B cell (primary cell): Measurements from ENCODE around the gene DOK5. TPM values are rescaled to one million over a fixed set of nuclear protein-coding genes. Genes with fewer than 3 reads are reported as not detected.

Source experiments
- ATAC-seq: fragments of 200-7000 bp; cut with Tn5 transposase; one replicate; pipeline ENCODE4 v1.10.0; 2021; ENCODE audit warnings: low read depth, mild to moderate bottlenecking, moderate number of reproducible peaks, moderate library complexity
- CTCF ChIA-PET: fragments of 350-600 bp; sonication (Branson Sonifier 250); formaldehyde crosslinking; loops from one replicate; lab custom pipeline; 2021; ENCODE audit warnings: antibody characterized with exemption, inconsistent platforms; lab: Charles Lee
- POLR2A ChIA-PET: fragments of 350-600 bp; sonication (Branson Sonifier 250); formaldehyde crosslinking; loops from one replicate; lab custom pipeline; 2021; ENCODE audit warnings: antibody characterized with exemption; lab: Charles Lee
- DNase-seq: peaks from one replicate; pipeline ENCODE4 v3.0.0; 2013
- H2AFZ ChIP-seq: 2 replicates; pipeline ENCODE4 v1.6.1; 2012; ENCODE audit warnings: mild to moderate bottlenecking, low read depth, low read length; ENCODE audit not compliant: insufficient read depth, poor library complexity, severe bottlenecking
- H3K27ac ChIP-seq, 2 donors: 1 replicate in 1 of 2; 2 replicates in 1 of 2; pipeline ENCODE4 v1.5.1; 2012 to 2013; ENCODE audit warnings: low read length in 2 of 2, mild to moderate bottlenecking in 2 of 2, moderate library complexity in 1 of 2
- H3K27me3 ChIP-seq, 4 experiments: fragments of 200-600 bp in 1 of 4; sonication (generic) in 1 of 4; replicated peaks in 1 of 4; 1 replicate in 2 of 4; 2 replicates in 2 of 4; pipeline versions ENCODE4 v1.6.1 to v1.7.0; 2013 to 2016; ENCODE audit warnings: low read length in 3 of 4, mild to moderate bottlenecking in 2 of 4, mixed read lengths in 1 of 4, moderate library complexity in 1 of 4; ENCODE audit not compliant: insufficient read depth in 4 of 4, control insufficient read depth in 3 of 4; ENCODE audit errors: control extremely low read depth in 1 of 4
- H3K36me3 ChIP-seq, 2 experiments: replicated peaks in 1 of 2; 1 replicate in 1 of 2; 2 replicates in 1 of 2; pipeline versions ENCODE4 v1.6.1 to v1.7.1; 2013; ENCODE audit warnings: low read length in 1 of 2; ENCODE audit not compliant: insufficient read depth in 2 of 2, control insufficient read depth in 1 of 2; ENCODE audit errors: control extremely low read depth in 1 of 2, extremely low read depth in 1 of 2
- H3K4me1 ChIP-seq, 2 donors: fragments of 200-600 bp in 1 of 2; sonication (generic) in 1 of 2; 1 replicate in 1 of 2; 2 replicates in 1 of 2; pipeline versions ENCODE4 v1.5.1 to v1.6.1; 2013 to 2017; ENCODE audit warnings: low read length in 2 of 2; ENCODE audit not compliant: control insufficient read depth in 2 of 2, insufficient read depth in 2 of 2
- H3K4me2 ChIP-seq: replicated peaks from 2 replicates; pipeline ENCODE3; 2012; ENCODE audit warnings: mild to moderate bottlenecking, low read depth, low read length; ENCODE audit not compliant: poor library complexity, severe bottlenecking
- H3K4me3 ChIP-seq, 5 experiments: fragments of 200-600 bp in 1 of 5; sonication (generic) in 1 of 5; 1 replicate in 3 of 5; 2 replicates in 2 of 5; pipeline versions ENCODE4 v1.5.1 to v1.7.0; 2011 to 2016; ENCODE audit warnings: low read length in 4 of 5, mild to moderate bottlenecking in 4 of 5, low read depth in 2 of 5, control low read depth in 1 of 5, moderate library complexity in 1 of 5; ENCODE audit not compliant: insufficient read depth in 1 of 5; ENCODE audit errors: control extremely low read depth in 1 of 5, extremely low read depth in 1 of 5
- H3K79me2 ChIP-seq: fragments of 200-600 bp; sonication (generic); one replicate; pipeline ENCODE4 v1.6.0; 2016; ENCODE audit warnings: low read length; ENCODE audit not compliant: control insufficient read depth, insufficient read depth
- H3K9ac ChIP-seq: fragments of 200-600 bp; sonication (generic); 2 replicates; pipeline ENCODE4 v1.6.1; 2017; ENCODE audit warnings: mild to moderate bottlenecking, low read length, moderate library complexity
- H3K9me3 ChIP-seq, 3 donors: one replicate each; pipeline versions ENCODE4 v1.6.1 to v1.7.1; 2013; ENCODE audit warnings: low read length in 2 of 3; ENCODE audit not compliant: control insufficient read depth in 2 of 3, insufficient read depth in 1 of 3; ENCODE audit errors: control extremely low read depth in 1 of 3
- H4K20me1 ChIP-seq: 2 replicates; pipeline ENCODE4 v1.6.0; 2012; ENCODE audit warnings: mild to moderate bottlenecking, low read length; ENCODE audit not compliant: insufficient read depth, control insufficient read depth, poor library complexity, severe bottlenecking
- H3K27ac Mint-ChIP-seq: one replicate; pipeline ENCODE4 v1.8.0; 2021; ENCODE audit warnings: mixed read lengths
- H3K27me3 Mint-ChIP-seq: one replicate; pipeline ENCODE4 v1.8.0; 2021; ENCODE audit warnings: mixed read lengths
- H3K4me1 Mint-ChIP-seq: one replicate; pipeline ENCODE4 v1.8.0; 2021; ENCODE audit warnings: mixed read lengths
- H3K4me3 Mint-ChIP-seq: one replicate; pipeline ENCODE4 v1.8.0; 2021; ENCODE audit warnings: mixed read lengths
- H3K9me3 Mint-ChIP-seq: one replicate; pipeline ENCODE4 v1.8.0; 2022; ENCODE audit warnings: mixed read lengths; ENCODE audit not compliant: insufficient read depth
- CTCF ChIP-seq: fragments of 200-600 bp; IDR thresholded peaks from one replicate; pipeline ENCODE4 v1.8.0; 2022; ENCODE audit warnings: antibody characterized with exemption, mild to moderate bottlenecking
- EZH2 ChIP-seq: IDR thresholded peaks from 2 replicates; pipeline ENCODE4 v1.6.1; 2012; ENCODE audit warnings: borderline replicate concordance, low read depth, mild to moderate bottlenecking, moderate library complexity, low read length; ENCODE audit not compliant: insufficient read depth, poor library complexity, severe bottlenecking
- WGBS: methylation state at CpG from one replicate; pipeline ENCODE4 v1.1.5; 2013; ENCODE audit warnings: missing lambda C conversion rate; ENCODE audit not compliant: insufficient coverage; 5-methylcytosine and 5-hydroxymethylcytosine counted together
- intact Hi-C: fragments of 100-400 bp; cut with micrococcal nuclease; formaldehyde crosslinking; loops from one replicate; pipeline ENCODE4 v1.10.0; 2022
- polyA plus RNA-seq: library from polyadenylated mRNA; depleted of rRNA; stranded (reverse); fragments of >200 nt; gene quantifications from 2 replicates; pipeline ENCODE4 v1.2.3, GENCODE V29; 2012
- total RNA-seq, 2 donors: library from RNA; stranded (reverse); fragments of 120-200 nt in 1 of 2; gene quantifications; 1 replicate in 1 of 2; 2 replicates in 1 of 2; pipeline versions ENCODE4 v1.2.3 to v1.2.4, GENCODE V29; 2013 to 2022

The DOK5 gene
- total and polyA plus RNA-seq, 2 donors (not counting 1 experiment from before 2014, with no cell fraction given) = not detected

GRCh38 chr20:54622333-54623295 lies 147.2 kb downstream of the DOK5 start:
- peaks cover 27% of the 10 kb centered on the region for H3K27me3 Mint-ChIP-seq
- Histone ChIP-seq H4K20me1 (no peaks in the 10 kb centered on the region), H3K4me1 (no peaks in the 10 kb centered on the region), H3K79me2 (no peaks in the 10 kb centered on the region), H3K4me2 (no peak overlapping the region), H3K36me3 (no peaks in the 10 kb centered on the region), H3K27ac (no peak overlapping the region), H2AFZ (no peak overlapping the region), H3K4me3 (no peak overlapping the region), H3K9me3 (no peaks in the 10 kb centered on the region), H3K27me3 (peaks cover 0 to 4% (median 0%) of the 10 kb centered on the region in 4 experiments), H3K9ac (no peak overlapping the region)
- WGBS = 85% methylated on average over 19 of the region's 20 CpGs
- H3K4me3 Mint-ChIP-seq = no peak overlapping the region
- intact Hi-C loops = no loop called here
- CTCF ChIA-PET = no interaction called here
- DNase-seq = no peak
- H3K27ac Mint-ChIP-seq = no peak overlapping the region
- no peak for ATAC-seq
- no peaks in the 10 kb centered on the region for H3K9me3 Mint-ChIP-seq
- TF ChIP-seq EZH2 (no peak), CTCF (no peak)
- POLR2A ChIA-PET = no interaction called here
- H3K4me1 Mint-ChIP-seq = no peaks in the 10 kb centered on the region

GRCh38 chr20:54623991-54624569 lies 148.7 kb downstream of the DOK5 start:
- Histone ChIP-seq H2AFZ (no peak overlapping the region), H3K9me3 (no peaks in the 10 kb centered on the region), H3K36me3 (no peaks in the 10 kb centered on the region), H4K20me1 (no peaks in the 10 kb centered on the region), H3K4me2 (no peak overlapping the region), H3K4me3 (no peak overlapping the region), H3K4me1 (no peaks in the 10 kb centered on the region), H3K79me2 (no peaks in the 10 kb centered on the region), H3K27me3 (peaks cover 0 to 4% (median 0%) of the 10 kb centered on the region in 4 experiments), H3K9ac (no peak overlapping the region), H3K27ac (no peak overlapping the region)
- POLR2A ChIA-PET = no interaction called here
- Mint-ChIP-seq H3K4me1 (no peaks in the 10 kb centered on the region), H3K27me3 (peaks cover 27% of the 10 kb centered on the region), H3K27ac (no peak overlapping the region), H3K4me3 (no peak overlapping the region), H3K9me3 (no peaks in the 10 kb centered on the region)
- TF ChIP-seq CTCF = no peak
- TF ChIP-seq EZH2 = no peak
- ATAC-seq (no peak), DNase-seq (no peak)
- intact Hi-C loops = no loop called here
- CTCF ChIA-PET = interaction anchor here (0.5 to 0.9 kb wide), 2 partner anchors 24 to 56 kb away, joined by 3 to 6 read pairs; no protein-coding TSS in a partner anchor
- 79% methylated on average over 4 of the region's 5 CpGs for WGBS
